Activated T-helper 1 cell treated with Interleukin-2 at 50 U/mL for 16 hours (primary cell): ENCODE measurements around the gene RFC5.
"Not testable (repeated sequence)": the region's sequence is repeated elsewhere in the genome, so short reads cannot be mapped to it uniquely, and the experiment has no call there.

ENCODE experiments used
- DNase-seq: peaks from one replicate; pipeline ENCODE4 v3.0.0-alpha.2; 2020; ENCODE audit warnings: low read depth

Gene RFC5

DNA sequence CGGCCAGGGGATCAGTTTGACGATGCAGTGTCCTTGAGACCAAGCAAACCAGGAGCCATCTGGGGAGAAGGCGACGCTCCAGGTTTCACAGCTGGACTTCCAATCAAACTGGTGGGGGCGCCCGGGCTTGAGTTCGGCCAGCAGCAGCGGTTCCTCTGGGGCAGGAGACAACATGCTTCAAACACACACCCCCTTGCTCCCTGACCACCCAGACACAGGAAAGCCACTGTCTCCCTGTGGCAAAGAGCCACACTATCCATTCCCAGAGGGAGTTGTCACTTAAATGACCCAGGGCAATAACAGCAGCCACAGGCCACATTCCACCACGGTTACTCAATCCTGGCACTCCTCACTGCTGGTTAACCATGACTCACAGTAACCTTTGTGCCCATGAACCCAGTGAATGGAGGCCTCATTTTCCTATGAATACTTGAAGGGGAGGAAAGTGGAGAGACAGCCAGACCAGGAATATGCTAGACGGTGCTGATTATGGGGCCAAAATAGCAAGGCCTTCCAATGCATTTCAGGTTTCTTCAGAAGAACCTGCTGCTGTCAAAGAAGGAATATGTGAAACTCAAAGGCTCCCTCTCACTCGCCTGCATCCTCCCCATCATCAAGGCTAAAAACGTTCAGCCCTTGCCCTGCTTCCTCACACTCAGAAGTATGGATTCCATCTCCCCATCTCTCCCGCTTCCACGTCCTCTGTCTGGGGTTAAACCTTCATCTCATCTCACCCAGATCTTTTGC lies 36.0 kb downstream of the RFC5 start:
- no peak for DNase-seq

DNA sequence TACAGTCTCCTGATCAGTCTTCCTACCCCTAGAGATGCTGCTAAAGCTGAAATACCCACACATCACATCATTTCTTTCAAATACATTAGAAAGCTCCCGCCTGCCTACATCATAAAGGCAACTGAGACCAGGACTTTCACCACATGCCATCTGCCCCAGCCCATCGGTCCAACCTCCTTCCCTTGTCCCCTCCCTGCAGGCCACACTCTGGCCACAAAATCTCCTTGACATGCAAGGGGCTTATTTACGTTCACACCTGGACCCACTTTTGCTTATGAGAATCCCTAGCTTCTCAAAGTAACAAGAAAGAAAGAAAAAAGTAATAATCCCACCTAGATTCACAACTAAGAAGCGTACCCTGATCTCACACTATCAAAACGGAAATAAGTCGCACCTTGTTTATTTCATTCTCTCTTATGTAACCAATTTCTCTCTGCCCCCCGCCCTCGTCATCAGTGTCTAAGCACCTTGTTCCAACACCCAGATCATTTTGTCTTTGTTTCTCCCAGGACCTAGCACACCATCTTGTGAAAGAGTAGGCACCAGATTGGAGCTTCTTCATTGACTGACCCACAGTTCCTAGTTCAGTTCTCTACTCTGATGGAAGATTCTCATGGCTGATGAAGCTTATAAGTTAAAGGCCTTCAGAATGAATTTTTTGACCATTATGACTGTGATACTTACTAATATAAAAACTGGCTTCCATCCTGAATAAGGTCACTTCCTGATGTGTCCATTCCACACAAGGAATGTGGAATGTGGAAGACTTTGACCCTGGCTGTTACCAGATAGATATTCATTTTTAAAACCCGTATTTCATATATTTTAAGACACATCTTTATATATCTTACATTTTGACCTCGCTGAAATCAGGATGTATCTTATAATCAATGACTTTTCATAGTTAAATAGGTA lies 36.8 kb downstream of the RFC5 start:
- no peak for DNase-seq

DNA sequence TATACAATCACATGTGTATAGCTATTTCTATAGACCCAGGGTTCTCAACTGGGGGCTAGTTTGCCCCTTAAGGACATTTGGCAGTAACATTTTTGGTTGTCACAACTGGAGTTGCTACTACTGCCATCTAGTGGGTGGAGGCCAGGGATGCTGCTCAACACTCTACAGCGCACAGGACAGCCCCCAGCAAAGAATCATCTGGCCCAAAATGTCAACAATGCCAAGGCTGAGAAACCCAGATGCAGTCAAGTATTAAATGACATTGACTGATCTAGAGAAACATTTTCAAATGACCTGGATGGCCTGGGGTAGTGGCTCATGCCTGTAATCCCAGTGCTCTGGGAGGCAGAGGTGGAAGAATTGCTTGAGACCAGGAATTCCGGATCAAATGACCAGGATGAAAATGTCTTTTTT lies 38.6 kb downstream of the RFC5 start:
- DNase-seq = peak; percentile 35

DNA sequence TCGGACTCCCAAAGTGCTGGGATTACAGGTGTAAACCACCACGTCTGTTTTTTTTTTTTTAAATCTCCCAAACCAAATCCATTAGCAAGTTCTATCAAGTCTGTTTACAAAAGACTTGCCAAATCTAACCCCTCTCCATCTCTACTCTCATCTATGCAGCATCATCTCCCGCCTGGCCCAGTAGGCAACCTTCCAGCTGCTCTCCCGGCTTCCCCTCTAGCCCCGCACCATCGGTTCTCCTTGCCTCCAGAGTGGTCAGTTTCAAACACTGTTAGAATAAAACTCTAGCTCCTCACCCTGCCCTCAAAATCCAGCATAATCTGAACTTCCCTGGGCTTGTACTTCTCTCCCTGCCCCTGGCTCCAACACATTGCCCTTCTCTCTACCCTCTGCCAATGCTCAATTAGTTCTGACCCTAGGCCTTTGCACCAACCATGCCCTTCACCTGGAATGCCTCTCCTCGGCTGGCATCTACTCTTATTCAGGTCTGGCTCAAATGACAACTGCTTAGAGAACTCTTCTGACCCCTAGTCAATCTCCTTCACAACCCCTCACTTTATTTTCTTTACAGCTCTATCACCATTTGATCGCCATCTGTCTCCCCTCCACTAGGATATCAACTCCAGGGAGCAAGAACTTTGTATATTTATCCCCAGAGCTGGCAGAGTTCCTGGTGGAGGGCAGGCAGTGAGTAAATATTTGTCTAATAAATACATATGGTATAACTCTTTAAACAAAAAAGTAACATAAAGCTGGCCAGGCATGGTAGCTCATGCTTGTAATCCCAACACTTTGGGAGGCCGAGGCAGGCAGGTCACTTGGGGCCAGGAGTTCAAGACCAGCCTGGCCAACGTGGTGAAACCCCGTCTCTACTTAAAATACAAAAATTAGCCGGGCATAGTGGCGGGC lies 39.6 kb downstream of the RFC5 start:
- DNase-seq = no peak

DNA sequence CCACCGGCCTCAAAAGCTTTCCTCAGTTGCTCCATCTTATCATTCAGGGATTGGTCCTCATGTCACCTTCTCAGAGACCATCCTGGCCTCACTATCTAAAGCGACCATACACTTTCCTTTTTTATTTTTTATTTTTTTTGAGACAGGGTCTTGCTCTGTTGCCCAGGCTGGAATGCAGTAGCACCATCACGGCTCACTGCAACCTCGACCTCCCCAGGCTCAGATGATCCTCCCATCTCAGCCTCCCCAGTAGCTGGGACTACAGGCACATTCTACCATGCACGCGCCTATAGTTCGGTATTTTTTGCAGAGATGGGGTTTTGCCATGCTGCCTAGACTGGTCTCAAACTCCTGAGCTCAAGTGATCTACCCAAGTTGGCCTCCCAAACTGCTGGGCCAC lies 41.7 kb downstream of the RFC5 start:
- DNase-seq = no peak

DNA sequence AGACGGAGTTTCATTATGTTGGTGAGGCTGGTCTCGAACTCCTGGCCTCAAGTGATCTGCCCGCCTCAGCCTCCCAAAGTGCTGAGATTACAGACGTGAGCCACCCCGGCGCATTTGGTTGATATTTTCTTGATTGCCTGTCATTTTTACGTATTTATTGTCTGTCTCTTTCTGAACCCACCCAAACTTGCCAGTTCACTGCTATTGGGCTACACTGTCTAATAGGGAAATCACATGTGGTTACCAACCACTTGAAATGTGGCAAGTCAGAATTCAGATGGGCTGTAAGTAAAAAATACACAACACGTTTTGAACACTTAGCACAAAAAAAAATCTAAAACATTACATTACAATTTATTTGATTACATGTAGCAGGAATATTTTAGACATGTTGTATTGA lies 42.4 kb downstream of the RFC5 start:
- DNase-seq = no peak

DNA sequence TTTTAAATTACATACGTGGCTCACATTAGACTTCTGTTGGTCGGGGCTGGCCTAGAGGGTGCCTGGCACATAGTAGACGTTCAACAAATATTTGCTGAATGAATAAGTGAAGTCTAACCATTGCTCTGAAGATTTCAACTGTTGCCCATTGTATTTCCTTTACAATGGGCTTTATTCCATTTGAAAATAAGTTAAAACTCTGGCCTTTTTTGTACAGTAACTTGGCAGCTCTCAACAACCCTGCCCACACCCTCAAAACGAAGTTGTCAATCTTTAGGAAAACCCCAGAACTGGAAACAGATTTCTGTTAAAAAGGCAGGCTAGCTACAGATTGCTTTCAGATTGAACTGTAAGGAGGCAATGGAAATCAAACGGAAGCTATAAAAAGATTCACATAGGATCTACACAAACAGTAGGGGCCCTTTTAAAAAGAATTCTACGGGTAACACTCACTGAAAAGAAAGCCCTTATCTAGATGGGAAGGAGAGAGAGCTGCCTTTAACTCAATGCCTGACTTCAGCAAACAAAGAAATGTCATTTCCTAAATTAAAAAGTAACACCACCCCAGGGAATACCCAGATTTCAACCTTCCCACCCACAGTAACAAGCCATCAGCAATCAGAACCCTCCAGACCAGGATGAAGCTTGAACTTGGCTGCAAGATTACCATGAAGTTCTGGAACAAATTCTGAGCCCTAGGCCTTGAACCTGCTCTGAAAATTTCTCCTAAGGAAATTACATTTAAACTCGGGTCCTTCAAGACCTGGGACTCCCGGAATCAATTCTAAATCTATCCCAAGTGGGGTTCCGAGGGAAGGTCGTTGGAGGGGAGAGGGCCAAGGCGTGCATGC lies 43.1 kb downstream of the RFC5 start:
- DNase-seq = no peak

DNA sequence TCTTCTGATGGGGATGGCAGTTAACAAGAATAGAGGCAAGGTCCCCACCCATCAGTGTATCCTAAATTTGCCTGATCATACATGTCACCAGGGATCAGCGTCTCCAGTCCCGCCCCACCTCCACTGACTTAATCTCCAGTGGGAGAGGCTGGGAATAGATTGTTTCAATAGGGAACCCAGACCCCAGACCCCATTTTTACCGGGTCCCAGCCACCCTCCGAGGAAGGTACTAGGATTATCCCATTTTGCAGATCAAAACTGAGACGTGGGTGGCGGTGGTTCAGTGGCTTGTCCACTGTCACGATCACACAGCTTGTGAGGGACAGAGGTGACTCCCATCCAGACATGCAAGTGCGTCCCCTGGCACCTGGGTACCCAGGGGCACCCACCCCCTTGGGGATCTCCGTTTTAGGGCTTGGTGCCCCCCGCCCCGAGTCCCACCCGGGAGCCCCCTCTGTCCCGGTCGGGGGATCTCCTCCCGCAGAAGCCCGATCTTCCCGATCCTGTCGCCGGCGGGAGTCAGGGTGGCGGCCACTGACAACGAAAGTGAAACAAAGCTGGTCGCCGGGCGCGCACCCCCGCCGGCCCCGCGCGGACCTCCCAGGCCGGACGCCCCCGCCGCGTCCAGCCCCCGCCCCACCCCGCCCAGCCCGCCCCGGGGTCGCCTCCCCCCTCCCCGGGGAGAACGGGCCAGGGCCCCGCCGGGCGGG lies 44.0 kb downstream of the RFC5 start:
- no peak for DNase-seq

DNA sequence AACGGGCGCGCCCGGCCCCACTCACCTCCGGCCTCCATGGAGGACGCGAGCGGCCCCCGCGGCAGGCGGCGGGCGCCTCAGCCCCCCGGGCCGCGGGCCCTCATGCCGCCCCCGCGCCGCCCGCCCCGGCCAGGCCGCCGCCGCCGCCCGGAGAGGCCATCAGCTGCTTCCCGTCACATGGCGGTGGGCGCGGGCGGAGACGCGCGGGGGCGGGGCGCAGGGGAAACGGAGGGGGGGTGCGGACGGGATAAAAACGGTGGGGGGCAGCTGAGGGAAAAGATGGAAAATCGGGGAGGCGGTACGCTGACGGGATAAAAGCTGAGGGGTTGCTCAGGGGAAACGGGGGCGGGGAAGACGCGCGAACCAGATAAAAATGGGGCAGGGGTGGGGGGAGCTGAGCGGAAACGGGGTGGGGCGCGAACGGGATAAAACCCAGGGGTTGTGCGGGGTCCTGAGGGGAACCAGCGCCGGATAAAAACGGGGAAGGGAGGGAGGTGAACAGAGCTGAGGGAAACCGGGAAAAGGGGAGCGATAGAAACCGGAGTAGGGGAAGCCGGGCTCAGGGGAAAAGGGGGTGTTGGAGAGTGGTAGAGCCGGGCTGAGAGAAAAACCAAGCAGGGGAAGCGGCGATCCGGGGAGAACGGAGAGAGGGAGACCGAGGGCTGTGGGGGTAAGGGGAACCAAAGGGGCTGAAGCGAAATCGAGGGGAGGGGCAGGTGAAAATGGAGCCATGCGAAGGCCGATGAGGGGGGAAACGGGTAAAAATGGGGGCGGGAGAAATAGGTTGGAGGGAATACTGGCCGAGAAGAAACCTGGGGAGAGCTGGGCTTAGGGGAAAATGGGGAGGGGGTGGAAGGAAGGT lies 44.7 kb downstream of the RFC5 start, which contains the start of gene WSB2:
TSS of gene WSB2 (minus strand) at position 169 of the 862 bp plus-strand sequence. CDS start at position 38, 131 bp downstream.
- DNase-seq = peak; percentile 34

DNA sequence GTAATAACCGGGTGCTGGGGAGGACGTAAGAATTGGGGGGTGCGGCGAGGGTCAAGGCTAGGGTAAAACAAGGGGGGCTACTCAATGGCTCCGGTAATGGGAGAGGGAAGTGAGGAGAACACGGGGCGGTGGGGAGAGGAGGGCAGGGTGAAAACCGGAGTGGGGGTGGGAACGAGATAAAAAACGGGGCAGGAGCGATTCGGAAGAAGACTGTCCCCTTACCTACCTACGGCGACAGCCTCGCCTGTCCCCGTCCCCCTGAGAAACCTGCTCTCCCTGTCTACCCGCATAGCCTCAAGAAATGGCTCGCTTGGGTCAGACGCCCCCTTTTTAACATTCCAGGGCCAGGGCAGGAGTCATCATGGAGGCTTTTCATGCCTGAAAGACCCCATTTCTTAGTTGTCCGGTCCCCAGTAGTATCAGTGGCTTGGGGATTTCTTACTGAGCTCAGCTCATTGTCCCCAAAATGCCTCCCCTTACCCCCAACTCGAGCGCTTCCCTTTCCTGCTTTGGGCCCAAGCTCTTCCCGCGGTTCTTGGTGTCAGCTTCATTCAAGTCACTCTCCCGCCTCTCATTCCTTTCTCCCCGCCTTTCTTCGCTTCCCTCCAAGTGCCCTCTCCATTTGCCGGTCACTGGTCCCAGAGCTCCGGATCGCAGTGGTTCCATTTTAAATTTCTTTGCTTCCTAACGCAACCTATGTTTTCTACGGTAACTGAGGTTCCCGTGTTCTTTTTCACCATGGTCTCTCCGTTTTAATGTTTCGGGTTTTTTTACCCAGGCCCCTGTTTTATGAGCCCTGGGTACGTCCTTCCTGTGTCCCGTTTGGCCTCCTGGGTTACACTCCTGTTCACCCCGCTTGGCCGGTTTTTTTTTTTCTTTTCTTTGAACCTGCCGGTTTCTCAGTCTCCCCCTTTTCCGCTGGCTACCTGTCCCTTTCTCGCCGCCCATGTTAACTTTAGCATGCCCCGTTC lies 45.7 kb downstream of the RFC5 start:
- no peak for DNase-seq

DNA sequence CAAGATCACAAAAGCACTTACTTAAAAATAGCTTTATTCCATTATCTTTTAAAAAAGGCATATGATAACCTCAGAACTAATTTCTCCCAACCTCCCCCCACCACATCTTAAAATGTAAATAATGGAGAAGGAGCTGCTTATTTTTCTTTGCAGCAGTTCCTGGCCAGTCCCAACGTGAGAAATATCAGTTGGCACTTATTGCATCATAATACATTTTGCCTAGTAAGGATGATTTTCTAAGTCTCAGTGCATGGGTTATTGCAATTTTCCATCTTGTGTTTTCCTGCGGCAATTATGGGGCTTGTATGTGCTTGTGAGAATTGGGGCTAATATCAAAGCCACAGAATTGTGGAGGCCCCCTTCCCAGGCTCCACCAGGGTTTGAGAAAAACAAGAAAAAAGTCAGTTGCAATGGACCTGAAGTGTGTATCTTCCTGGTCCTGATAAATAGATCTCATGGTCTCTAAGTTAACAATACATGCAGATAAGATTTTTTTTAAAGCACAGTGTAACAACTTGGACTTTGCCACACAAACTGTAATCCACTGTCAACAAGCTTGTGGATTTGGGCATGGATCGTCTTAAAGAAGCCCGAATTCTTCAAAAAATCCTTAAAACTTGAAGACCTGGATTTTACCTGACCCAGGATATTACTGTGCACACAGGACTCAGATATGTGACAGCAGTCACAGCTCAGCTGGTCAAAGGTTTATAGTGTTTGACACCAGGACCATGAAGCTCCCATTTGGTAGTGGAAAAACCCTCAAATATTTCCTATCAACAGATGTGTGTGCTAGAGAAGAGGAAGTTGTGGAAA lies 47.3 kb downstream of the RFC5 start:
- DNase-seq = no peak

DNA sequence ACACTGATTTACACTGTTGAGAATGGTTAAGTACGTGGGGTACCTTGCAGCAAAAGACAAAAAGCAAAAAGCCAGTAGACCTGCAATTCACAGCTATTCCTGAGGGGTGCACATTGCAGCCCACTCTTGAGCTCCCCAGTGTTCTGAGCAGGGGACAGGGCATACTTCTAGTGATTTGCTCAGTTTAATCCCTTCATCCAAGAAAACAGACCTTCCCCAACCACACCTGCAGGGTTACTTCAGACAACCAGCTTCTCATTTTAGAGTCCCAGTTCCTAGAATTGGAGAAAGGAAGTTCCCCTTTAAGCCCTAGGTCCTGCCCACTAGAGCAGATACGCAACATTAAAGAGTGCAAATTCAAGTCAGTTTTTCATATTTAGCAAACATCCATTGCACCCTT lies 48.1 kb downstream of the RFC5 start:
- DNase-seq = no peak

DNA sequence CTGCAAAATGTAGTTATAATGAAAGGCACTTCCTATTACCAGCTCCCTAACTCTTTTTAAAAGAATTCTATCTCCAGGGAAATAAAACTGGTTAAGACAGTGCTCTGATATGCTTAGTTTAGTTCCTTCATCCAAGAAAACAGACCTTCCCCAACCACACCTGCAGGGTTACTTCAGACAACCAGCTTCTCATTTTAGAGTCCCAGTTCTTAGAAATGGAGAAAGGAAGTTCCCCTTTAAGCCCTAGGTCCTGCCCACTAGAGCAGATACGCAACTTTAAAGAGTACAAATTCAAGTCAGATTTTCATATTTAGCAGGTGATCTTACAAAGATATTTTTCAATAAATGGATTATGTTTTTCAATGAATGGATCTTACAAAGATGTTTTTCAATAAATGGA lies 48.9 kb downstream of the RFC5 start:
- DNase-seq = no peak

DNA sequence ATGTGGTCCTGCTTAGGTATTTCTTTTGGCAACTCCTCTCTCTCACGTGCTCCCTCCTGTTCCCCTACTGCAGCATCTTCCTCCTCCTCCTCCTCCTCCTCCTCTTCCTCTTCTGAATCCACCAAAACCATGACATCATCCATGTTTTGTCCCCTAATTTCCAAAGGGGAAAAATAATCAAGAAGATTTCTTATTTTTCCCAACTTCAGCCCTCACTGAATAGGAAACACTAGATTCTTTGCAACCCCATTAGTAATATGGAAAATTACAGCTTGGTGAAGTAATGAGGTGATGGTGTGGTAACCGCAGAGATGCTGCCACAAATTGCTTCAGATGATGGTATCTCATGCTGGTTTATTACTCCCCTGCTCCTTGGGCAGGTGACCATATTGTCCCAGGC lies 51.9 kb downstream of the RFC5 start:
- DNase-seq = no peak

DNA sequence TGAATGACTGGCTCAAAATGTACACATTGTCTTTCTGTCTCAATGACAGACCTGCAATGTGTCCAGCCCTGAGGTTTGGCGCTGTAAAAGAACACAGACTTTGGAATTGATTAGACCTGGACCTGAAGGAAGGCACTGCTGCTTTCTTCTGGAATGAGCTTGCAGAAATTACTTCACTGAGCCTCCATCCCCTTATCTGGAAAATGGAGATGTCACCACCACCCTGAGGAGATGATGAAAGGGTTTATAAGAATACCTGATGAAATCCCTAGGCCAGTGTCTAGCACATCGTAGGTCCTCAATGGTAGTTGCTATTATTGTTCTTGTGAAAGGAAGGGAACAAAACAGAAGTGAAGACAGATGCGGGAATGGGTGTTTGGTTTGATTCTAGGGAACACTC lies 54.1 kb downstream of the RFC5 start:
- DNase-seq = no peak

DNA sequence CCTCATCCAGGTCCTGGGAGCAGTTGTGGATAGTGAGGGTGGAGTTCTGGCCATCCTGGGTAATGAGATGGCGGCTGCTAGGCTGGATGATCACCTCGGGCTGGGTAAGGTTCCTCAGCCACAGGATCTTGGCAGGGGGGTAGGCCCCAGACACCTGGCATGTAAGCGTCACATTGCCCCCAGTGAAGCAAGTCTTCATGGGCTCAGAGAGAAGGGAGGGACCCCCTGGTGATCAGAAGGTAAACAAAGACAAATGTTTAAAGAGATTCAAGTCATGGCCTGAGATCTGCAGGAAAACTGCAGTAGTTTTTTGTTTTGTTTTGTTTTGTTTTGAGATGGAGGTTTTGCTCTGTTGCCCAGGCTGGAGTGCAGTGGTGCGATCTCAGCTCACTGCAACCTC lies 57.3 kb downstream of the RFC5 start:
- no peak for DNase-seq

DNA sequence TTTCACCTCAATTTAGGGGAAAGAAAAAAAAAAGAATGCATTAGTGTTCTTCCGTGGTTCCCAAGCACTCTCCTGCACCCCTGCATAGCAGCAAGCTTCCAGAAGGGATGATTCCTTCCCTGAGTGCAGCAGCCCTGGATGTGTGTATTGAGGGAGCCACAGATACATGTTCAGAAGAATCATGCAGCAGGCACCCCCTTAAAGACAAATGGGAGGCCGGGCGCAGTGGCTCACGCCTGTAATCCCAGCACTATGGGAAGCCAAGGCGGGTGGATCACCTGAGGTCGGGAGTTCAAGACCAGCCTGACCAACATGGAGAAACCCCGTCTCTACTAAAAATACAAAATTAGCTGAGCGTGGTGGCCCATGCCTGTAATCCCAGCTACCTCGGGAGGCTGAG lies 65.0 kb downstream of the RFC5 start:
- not testable (repeated sequence) for DNase-seq
